Uterus (tissue), 4 donors: ENCODE data around the gene AKAP7. TPM values are rescaled to one million over a fixed set of nuclear protein-coding genes. Genes with fewer than 3 reads are reported as not detected.
A peak's percentile ranks its signal among the peaks of the same experiment; 100 is the strongest.

Experiments used
- DNase-seq, 2 donors: peaks; one replicate each; pipeline ENCODE4 v3.0.0-alpha.2; 2019 to 2020
- H3K27ac ChIP-seq, 2 donors: fragments of 200-600 bp; sonication (generic); 1 replicate in 1 of 2; 2 replicates in 1 of 2; pipeline ENCODE4 v1.5.1; 2016 to 2018
- H3K27me3 ChIP-seq, 2 donors: fragments of 200-600 bp; sonication (generic); one replicate each; pipeline ENCODE4 v1.5.1; 2018 to 2019; ENCODE audit warnings: control low read depth in 1 of 2
- H3K36me3 ChIP-seq, 2 donors: fragments of 200-600 bp; sonication (generic); one replicate each; pipeline ENCODE4 v1.5.1; 2019; ENCODE audit warnings: control low read depth in 1 of 2
- H3K4me1 ChIP-seq, 2 donors: fragments of 200-600 bp; sonication (generic); one replicate each; pipeline ENCODE4 v1.5.1; 2018 to 2019; ENCODE audit warnings: control low read depth in 1 of 2
- H3K4me3 ChIP-seq, 2 donors: fragments of 200-600 bp; sonication (generic); 1 replicate in 1 of 2; 2 replicates in 1 of 2; pipeline ENCODE4 v1.5.1; 2018 to 2019; ENCODE audit warnings: mild to moderate bottlenecking in 1 of 2
- H3K9me3 ChIP-seq, 2 donors: fragments of 200-600 bp; sonication (generic); one replicate each; pipeline ENCODE4 v1.5.1; 2019; ENCODE audit warnings: control low read depth in 1 of 2
- POLR2A ChIP-seq, 2 donors: fragments of 450-650 bp; IDR thresholded peaks; one replicate each; pipeline ENCODE4 v1.6.1; 2016; ENCODE audit warnings: antibody characterized with exemption in 2 of 2, mild to moderate bottlenecking in 1 of 2, moderate library complexity in 1 of 2
- intact Hi-C: fragments of 100-400 bp; cut with DNase I; formaldehyde crosslinking; loops from one replicate; pipeline ENCODE4 v1.15.1; 2023; ENCODE audit warnings: low total_unique reads
- total RNA-seq, 4 donors: library from RNA; depleted of rRNA in 3 of 4; stranded (reverse); fragments of >200 nt in 3 of 4; gene quantifications; one replicate each; pipeline versions ENCODE4 v1.1.0 to v1.2.4, GENCODE V29; 2014 to 2023
- TF ChIP-seq, protein P1 (sequence below), 4 experiments: fragments of 200-600 bp in 2 of 4; fragments of 450-650 bp in 2 of 4; sonication (generic) in 2 of 4; IDR thresholded peaks; one replicate each; pipeline ENCODE4 v1.5.1; 2016 to 2019; ENCODE audit warnings: antibody characterized with exemption in 4 of 4, mild to moderate bottlenecking in 2 of 4, moderate library complexity in 1 of 4
- donor health status: DM: yes; HTN: yes; CAD: no.

The AKAP7 gene
- total RNA-seq, 4 donors from 2014 or later, result 7.4 to 25.3 (median 21.3) TPM

DNA sequence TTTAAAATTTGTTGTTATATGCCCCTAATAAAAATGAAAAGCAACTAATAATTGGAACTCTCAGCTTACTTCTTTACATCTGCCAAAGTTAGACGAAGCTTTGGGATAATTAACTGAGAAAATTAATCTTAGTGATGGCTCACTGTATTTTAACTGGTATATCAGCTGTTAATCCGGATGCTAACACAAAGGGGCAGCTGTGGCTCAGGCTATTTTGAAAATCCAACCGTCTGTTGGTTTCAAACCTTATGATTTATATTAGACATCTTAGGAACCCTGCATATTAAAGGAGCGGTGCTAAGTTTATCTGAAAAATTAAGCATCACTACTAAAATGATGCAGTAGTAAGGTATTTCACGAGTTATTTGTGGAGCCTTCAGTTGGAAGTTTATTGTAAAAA lies 96.6 kb downstream of the AKAP7 start:
- Histone ChIP-seq H3K27me3 (no peaks in the 10 kb centered on the region), H3K4me3 (no peak overlapping the region), H3K9me3 (no peaks in the 10 kb centered on the region), H3K36me3 (no peaks in the 10 kb centered on the region), H3K4me1 (no peaks in the 10 kb centered on the region), H3K27ac (no peak overlapping the region)
- TF ChIP-seq POLR2A (IDR thresholded peaks at IDR 0.05), result no peak
- TF ChIP-seq, protein P1, sequence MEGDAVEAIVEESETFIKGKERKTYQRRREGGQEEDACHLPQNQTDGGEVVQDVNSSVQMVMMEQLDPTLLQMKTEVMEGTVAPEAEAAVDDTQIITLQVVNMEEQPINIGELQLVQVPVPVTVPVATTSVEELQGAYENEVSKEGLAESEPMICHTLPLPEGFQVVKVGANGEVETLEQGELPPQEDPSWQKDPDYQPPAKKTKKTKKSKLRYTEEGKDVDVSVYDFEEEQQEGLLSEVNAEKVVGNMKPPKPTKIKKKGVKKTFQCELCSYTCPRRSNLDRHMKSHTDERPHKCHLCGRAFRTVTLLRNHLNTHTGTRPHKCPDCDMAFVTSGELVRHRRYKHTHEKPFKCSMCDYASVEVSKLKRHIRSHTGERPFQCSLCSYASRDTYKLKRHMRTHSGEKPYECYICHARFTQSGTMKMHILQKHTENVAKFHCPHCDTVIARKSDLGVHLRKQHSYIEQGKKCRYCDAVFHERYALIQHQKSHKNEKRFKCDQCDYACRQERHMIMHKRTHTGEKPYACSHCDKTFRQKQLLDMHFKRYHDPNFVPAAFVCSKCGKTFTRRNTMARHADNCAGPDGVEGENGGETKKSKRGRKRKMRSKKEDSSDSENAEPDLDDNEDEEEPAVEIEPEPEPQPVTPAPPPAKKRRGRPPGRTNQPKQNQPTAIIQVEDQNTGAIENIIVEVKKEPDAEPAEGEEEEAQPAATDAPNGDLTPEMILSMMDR (IDR thresholded peaks at IDR 0.05), result no peak
- no peak for DNase-seq
- intact Hi-C loops, result no loop called here

DNA sequence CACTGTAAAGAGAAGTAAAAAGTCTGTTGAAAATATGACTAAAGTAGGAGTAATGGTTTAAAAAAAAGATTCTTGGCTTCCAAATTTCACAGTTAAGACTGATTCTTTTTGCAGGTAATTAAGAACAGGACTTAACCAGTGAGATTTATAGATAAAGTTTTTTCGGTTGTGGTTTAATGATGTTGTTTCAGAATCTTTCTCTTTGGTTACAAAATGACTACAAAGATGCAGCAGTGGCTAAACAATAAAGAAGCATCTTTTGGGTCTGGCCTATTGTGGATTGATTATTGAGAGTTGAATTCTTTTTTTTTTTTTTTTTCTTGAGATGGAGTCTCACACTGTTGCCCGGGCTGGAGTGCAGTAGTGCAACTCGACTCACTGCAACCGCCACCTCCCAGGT lies 109.7 kb downstream of the AKAP7 start:
- Histone ChIP-seq H3K4me1 (no peaks in the 10 kb centered on the region), H3K4me3 (no peak overlapping the region), H3K36me3 (no peaks in the 10 kb centered on the region), H3K27me3 (no peaks in the 10 kb centered on the region), H3K9me3 (no peaks in the 10 kb centered on the region), H3K27ac (no peak overlapping the region)
- intact Hi-C loops, result no loop called here
- no peak for TF ChIP-seq POLR2A (IDR thresholded peaks at IDR 0.05)
- TF ChIP-seq, protein P1 (IDR thresholded peaks at IDR 0.05), result no peak
- DNase-seq, result no peak

DNA sequence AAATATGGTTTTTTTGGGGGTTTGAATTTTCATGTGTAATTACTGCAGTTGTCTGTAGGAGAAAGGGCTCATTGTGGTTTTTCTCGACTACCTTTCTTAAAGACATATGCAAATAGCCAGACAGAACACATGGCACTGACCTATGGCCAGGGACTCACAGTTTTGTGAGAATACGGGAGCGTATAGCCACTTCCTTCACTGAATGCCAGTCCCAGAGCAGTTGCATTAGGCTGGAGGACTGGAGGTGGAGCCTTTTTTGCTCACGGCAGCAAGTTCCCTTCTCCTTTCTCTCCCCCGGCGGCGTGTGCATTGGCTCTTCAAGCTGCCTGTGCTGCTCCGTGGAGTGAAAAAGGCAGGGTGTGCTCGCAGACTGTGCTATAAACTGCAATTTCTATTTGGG lies 114.9 kb downstream of the AKAP7 start:
- no peaks in the 10 kb centered on the region for H3K9me3 ChIP-seq
- no peaks in the 10 kb centered on the region for H3K27me3 ChIP-seq
- no peaks in the 10 kb centered on the region for H3K4me1 ChIP-seq
- H3K27ac ChIP-seq, result peak overlapping the region in 1 of 2 donors; percentile 43
- TF ChIP-seq, protein P1 (IDR thresholded peaks at IDR 0.05), result peak in 1 of 4 experiments; percentile 6
- no peak for TF ChIP-seq POLR2A (IDR thresholded peaks at IDR 0.05)
- intact Hi-C loops, result no loop called here
- peak overlapping the region in 1 of 2 donors; percentile 21 for H3K4me3 ChIP-seq
- no peaks in the 10 kb centered on the region for H3K36me3 ChIP-seq
- DNase-seq, result peak in 1 of 2 donors; percentile 16

DNA sequence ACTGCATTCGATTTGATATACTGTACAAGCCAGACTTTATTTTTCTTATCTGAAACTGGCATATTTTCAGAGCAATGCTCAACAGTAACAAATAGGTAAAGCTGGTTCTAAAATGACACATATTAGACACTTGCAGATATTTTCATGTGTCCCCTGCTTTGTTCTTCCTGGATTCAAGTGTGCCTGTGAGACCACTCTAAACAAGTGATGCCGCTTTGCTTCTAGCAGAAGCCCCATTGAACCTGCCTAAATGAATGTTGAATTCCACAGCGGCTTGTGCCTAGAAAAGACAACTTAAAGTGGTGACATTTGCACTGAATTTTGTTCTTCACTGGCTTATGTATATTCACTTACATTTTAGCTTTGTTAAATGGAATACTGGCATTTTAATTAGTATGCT lies 115.7 kb downstream of the AKAP7 start:
- Histone ChIP-seq H3K36me3 (no peaks in the 10 kb centered on the region), H3K4me1 (no peaks in the 10 kb centered on the region), H3K27ac (no peak overlapping the region), H3K9me3 (no peaks in the 10 kb centered on the region), H3K4me3 (no peak overlapping the region), H3K27me3 (no peaks in the 10 kb centered on the region)
- TF ChIP-seq, protein P1 (IDR thresholded peaks at IDR 0.05), result no peak
- TF ChIP-seq POLR2A (IDR thresholded peaks at IDR 0.05), result no peak
- intact Hi-C loops, result no loop called here
- no peak for DNase-seq

DNA sequence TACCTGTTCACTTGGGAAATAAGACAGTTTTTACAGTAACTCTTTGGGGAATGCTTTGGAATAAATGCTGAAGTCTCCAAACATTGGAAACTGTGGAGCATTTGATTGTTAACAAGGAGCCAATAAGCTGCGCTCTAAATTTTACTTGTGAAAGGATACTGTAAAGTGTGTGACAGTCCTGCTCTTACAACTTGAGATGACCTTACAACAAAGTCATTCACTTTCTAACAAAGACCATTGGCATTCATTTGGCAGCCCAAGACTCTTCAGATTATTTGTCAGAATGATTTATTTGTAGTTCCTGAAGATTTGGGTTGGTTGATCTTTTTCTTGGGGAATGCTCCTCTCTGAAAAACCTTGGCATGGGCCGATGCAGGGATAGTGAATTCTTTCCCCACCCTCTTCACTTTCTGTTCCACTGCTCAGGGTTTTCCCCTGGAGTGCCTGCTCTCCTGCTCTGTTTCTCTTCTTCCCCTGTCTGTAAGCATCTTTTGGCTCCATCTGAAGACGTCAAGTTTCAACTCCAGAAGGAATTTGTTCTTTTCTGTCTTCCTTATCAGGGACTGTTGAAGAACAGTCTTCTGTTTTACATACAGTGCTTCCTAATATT lies 116.4 kb downstream of the AKAP7 start:
- TF ChIP-seq, protein P1 (IDR thresholded peaks at IDR 0.05), result no peak
- no peak for TF ChIP-seq POLR2A (IDR thresholded peaks at IDR 0.05)
- Histone ChIP-seq H3K27ac (no peak overlapping the region), H3K9me3 (no peaks in the 10 kb centered on the region), H3K36me3 (no peaks in the 10 kb centered on the region), H3K4me1 (no peaks in the 10 kb centered on the region), H3K27me3 (no peaks in the 10 kb centered on the region), H3K4me3 (no peak overlapping the region)
- intact Hi-C loops, result no loop called here
- no peak for DNase-seq
